HG03097 (cell line): ENCODE measurements around the gene TSHZ1.
"Not testable (repeated sequence)": the region's sequence is repeated elsewhere in the genome, so short reads cannot be mapped to it uniquely, and the experiment has no call there.

Experiments used
- ATAC-seq: cut with Tn5 transposase; IDR thresholded peaks from one replicate; pipeline ENCODE4 v1.9.1; 2021; ENCODE audit not compliant: unreplicated experiment, low FRiP score

TSHZ1 gene

DNA sequence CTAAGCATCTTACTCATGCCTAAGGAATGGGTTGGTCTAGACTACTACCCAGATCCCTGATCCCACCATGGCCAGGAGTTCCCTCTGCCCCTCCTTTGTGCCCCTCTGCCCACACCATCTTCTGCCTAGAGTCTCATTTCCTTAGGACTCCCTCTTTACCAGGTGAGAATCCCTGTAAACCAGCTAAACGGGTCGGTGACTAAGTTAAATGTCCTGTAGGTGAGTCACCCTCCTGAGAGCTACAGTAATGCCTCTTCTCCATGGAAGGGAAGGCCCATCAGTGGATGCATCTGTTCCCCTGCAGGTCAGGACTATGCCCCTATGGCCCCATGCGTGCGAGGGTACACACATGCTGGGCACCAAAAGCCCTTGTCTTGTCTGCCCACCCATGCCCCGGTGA, 27.1 kb upstream of the TSHZ1 start:
- ATAC-seq: no peak

DNA sequence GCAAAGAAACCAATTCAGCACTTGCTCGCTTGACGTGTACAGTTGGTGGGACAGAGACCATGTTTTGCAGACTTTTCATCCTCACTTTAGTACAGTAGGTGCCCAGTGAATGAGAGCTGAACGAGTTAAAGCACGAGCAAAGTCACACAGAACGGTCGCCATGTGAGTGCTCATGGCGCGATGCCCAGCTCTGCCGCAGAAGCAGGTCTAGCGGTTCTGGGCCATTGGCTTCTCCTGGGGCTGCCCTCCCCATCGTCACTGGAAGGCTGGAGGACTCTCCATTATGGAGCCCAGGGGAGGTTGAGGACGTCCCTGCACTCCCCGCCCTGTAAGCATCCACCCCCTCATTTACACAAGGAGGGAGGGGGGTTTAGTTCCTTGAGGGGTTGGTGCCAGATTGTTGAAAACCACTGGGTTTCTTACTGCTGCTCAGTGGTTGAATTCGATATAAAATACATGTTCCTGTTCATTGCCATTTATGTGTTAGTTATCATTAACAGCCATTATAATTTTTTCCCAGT, 26.6 kb upstream of the TSHZ1 start:
- no peak for ATAC-seq

DNA sequence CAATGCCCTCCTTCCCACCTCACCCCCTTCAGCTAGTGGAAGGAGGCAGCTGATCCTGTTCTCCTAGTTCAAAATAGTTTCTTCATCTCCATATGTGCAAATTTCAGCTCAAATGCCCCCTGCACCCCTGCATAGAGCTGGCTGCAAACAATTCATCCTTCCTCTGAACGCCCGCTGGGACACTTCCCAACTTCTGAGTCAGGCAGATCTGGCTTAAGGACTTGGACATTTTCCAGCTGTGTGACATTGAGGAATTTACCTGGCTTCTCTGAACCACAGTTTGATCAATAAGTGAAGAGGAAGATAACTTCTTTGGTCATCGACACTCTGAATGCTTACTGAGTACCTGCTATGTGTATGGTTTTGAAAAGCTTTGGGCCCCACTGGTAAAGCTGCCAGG, 25.1 kb upstream of the TSHZ1 start:
- ATAC-seq: no peak

DNA sequence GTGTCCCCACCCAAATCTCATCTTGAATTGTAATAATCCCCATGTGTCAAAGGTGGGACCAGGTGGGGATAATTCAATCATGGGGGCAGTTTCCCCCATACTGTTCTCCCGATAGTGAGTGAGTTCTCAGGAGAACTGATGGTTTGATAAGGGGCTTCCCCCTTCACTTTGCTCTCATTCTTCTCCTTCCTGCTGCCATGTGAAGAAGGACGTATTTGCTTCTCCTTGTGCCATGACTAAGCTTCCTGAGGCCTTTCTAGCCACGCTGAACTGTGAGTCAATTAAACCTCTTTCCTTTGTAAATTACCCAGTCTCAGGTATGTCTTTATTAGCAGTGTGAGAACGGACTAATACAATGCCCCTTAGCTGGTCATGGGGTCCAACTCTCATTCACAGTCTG, 22.9 kb upstream of the TSHZ1 start:
- ATAC-seq: not testable (repeated sequence)

DNA sequence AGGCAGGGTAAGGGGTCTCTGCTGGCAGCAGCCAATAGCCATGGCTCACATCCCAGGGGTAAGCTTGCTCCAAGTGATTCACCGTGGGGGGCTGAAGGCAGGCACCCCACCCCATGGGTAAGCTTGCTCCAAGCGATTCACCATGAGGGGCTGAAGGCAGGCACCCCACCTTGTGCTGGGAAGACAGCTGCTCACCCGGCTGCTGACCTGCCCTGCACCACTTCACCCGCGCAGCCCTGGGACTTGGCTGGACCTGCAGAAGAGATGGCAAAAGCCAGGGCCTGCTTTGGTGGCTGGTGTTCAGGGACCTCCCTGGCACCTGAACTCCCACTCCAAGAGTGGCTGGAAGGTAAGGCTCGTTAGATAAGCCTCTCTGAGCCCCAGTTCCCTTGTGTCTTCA, 20.9 kb upstream of the TSHZ1 start:
- ATAC-seq: no peak

DNA sequence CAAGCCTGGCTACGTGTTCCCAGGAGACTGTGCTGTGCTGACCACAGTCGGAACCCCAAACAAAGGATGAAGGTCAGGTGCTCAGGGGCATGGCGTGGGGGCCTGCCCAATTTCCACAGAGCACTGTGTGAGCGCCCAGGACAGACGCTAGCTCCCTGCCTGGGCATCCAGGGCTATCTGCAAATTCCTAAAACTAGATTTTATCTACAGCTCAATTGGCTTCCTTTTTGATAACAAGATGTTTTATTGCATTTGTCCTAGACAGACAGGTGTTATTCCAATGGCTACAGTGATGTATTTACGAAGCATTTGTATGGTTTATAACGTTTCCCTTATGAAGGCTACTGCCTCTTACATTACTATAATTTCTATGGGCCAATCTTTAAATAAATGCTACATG, 17.7 kb upstream of the TSHZ1 start:
- ATAC-seq: no peak

DNA sequence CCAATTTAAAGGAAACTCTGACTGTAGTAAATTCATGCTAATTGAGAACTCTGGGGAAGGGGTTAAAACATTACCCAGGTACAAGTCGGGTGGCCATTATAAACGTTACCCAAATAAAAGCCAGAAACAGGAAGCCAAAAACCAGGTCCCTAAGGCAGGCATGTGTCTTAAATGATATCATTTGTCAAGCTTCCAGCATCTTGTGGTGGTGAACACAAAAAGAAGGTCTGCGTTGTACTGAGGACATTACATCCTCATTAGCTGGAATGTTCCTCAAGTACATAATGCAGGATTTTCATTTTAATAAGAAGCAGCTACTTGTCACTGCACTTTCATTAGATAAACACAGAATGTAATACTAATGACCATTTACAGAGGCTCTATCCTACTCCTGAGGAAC, 12.6 kb upstream of the TSHZ1 start:
- no peak for ATAC-seq

DNA sequence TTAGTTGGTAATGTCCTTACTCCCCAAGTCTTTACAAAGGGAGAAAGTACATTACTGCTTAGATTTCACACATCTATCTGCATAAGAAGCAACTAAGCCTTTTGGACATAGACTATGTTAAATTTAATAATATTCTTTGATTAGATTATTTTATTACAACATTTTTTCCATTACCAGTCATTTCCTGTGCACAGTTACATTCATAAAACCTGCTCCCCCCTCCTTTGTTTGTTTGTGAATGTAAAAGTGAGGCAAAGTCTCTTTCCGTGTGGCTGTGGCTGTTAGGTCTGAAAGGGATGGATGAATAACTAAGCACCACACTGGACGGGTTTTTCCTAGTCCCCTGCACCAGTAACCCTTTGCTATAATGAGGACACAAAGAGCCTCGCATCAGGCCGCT, 11.3 kb upstream of the TSHZ1 start:
- no peak for ATAC-seq

DNA sequence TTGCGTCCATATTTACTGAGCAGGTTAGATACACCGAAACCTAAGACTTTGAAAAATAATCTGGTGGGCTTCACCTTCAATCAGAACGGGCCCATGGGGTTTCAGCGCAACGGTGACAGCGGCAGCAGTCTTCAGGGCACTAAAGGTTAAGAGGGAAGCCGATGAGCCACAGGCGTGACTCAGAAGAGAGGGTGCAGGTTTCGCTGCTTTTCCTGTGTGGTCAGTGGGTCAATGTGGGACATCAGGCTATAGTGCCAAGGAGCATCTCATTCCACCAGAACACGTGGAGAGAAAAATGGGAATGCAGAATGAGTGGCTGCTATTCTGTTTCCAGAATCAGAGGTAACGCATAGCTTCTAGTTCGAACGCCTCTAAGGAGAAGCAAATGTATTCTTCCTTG, 10.5 kb upstream of the TSHZ1 start:
- no peak for ATAC-seq

DNA sequence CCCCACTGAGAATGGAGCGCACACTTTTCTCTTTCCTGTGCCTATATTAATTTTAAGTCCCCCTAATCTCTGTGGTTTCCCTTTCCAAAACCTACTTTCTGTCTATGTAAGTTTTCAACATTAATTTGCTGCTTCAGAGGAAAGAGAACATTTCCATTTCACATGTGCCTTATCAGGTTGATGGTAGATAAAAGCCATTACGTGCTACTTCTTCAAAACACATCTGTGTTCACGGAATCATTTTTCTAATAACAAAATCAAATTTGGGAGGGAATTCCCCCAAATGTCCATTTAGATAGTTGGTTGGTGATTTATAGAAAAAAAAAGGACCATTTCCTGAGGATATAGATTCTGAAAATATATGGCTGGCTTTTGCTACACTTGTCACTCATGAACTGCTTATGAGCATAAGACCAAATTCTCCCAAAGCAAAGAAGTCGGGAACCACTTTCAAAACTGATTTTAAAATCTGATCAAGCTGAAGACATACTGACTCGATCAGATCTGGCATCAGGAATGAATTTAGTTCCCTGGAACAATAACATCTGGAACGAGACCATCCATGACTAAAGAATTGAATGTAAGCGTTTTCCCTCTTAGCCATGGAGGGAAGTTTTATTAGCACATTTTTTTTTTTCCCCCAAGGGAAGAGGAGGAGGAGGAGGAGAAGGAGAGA, 9.9 kb upstream of the TSHZ1 start:
- no peak for ATAC-seq

DNA sequence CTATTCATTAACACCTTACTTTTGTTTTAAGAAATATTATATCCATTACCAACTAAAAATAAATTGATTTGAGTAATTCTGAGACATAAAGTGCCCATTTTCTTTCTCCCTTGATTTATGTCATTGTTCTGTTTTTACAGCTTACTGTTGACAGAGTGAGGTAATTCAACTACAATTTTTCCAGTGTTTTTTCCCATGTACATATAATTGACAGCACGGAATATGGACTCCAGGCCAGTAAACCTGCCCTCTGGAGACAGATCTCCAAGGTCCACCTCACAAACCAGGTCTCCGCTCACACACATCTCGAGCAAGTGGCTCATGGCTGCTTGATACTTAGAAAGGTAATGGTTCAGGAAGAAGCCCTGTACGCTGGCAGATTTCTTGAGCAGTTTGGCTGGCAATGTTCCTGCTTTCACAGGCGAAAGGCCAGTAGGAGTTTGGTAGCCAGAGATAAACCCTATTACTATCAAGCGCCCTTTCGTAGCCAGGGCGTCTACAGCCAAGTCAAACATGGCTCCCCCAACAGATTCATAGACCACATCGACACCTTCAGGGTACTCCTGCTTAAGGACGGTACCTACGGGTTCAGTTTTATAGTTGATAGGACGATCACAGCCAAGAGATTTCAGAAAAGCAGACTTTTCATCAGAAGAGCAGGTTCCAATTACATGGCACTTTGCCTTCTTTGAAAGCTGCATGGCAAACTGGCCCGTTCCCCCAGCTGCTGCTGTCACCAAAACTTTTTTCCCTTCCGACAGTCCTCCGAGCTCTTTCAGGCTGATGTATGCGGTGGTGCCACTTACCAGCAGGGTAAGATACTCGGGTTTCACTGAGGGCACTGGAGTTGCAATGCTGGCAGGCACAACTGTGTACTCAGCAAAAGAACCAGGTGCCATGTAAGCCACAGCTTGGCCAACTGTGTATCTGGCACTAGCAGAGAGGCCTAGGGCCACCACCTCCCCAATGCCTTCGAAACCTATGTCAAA, 9.0 kb upstream of the TSHZ1 start:
- ATAC-seq: no peak

DNA sequence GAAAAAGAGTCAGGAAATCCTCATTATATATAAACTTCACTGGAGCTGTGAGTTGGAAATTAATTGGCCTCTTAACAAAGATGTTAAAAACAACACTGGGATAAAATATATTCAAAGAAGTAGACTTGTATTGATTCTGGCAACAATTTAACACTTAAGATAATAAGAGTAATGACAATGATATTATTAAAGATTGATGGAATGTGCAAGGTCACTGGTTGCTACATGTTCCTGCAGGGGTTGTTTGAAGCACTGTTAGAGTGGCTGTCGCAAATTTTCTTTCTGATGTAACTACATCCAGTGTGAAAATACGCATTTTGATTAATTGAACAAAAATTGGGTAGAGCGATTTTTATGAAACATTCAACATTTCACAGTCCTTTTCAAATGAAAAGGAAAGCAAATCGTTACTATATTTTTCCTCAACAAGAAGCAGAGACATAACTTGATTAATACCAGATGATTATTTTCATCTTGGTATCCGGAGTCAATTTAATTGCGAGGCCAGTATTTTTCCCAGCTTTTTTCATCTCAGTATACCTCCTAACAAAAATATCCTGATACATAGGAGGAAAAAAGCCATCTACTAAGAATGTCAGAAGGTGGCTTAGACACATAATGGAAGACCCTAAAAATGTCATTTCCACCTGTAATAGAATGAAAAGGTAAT, 7.8 kb upstream of the TSHZ1 start:
- no peak for ATAC-seq

DNA sequence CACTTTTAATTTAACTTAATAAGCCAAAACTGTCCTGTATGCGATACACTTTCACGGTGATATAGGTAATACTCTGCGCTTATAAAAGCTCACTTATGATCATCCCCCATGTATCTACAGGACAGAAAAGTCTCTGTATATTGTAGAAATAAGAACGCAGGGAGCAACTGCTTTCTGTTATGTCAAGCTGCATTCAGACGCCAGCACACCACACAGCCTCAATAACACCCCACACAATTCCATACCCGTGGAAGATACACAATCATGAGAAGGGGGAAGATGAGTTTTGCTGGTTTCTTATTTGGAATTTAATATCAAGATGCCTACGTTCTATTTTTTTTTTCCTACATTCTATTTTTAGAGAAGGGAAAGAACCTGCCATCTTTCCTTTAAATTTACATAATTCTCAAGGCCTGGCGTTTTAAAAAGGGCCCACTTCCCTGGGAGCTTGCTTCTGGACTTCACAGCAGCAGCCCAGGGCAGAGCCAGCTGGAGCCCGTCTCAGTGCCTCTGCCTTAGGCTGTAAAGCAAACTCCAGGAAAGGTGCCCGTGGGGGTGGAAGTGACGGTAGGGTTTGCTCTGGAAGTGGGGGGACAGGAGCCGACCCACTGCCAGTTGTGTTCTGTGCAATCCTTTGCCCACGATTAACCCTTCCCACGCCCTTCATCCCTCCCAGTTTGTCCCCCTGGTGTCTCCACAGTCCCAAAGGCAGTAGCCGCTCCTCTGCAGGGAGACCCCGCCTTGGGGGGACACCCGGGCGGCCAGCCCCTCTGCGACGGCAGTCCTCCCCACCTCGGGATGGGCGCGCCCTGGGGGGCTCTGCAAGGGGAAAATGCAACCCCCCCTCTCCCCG, 7.0 kb upstream of the TSHZ1 start:
- no peak for ATAC-seq

DNA sequence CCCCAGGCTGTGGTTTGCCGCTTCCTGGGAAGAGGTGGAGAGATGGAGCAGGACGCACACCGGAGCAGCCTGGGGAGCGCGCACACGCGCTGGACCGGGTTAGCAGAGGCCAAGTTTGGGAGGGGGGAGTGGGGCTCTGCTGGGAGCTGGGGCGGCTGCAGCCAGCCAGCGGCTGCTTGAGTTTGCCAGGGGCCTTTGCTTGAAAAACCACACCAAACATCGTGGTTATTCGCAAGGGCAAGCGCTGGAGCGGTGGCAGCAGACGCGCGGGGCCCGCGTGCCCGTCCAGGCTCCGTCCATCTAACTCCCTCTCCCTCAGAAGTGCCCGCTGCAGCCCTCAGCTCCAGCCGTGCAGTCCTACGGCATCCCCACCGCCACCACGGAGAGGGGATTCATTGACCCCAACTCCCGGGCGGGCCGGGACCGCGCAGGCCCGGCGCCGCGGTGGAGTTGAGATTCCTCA, 6.3 kb upstream of the TSHZ1 start:
- no peak for ATAC-seq

DNA sequence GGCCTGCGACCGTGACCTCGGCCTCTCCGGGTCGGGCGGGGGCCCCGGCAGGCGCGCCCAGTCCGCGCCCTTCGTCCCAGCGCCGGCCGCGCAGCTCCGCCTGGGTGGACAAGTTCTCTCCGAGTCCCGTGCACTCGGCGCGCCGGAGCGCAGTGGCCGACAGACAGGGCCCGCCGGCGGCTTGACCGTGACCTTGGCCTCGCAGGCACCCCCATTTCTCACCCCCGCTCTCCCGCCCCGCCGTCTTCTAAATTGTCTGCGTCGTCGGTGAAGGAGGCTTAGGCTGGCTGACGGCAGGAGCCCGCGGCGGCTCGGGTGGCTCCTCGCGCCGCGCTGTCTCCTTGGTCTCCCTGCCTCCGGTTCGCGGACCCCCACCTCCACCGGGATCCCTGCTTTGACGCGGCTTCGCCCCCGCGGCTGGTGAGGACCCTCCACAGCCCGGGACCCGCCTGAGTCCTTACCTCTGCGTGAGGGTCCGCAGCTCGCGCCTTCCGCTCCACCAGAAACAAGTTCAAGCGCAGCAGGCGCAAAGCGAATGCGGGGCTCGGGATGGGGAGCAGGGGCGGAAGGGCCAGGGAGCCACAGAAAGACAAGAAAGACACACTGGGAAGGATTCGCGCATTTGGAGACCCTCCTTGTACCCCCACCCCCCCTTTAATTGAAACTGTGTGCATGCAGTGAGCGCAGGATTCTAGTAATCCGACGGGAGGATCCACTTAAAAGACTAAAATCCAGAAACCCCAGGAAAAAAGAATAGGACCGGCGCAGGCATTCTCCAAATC, 5.7 kb upstream of the TSHZ1 start:
- ATAC-seq: no peak

DNA sequence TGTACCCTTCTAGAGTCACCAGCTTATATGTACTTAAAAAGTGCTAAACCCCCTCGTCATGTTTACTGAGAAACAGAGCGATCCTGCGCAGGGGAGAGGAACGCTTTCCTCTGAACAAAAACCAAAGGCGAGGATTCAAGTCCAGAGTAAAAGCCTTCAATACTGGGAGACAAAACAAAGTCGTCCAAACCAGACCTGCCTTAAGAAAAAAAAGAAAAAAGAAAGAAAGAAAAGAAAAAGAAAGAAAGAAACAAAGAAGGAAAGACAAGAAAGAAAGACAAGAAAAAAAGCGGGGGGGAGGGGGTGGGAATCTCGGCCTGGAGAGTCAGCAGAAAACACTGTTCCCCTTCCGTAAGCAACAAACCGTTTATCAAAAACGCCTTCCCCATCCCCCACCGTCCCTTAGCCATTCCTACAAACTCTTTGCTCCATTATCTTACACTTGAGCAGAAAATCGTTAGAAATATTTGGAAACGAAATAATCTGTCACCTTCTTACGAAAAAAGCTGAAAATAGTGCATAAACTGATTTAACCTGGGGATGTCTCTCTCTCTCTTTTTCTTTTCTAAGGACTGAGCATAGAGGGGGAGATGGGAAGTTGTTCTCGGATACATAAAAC, 5.0 kb upstream of the TSHZ1 start:
- no peak for ATAC-seq

DNA sequence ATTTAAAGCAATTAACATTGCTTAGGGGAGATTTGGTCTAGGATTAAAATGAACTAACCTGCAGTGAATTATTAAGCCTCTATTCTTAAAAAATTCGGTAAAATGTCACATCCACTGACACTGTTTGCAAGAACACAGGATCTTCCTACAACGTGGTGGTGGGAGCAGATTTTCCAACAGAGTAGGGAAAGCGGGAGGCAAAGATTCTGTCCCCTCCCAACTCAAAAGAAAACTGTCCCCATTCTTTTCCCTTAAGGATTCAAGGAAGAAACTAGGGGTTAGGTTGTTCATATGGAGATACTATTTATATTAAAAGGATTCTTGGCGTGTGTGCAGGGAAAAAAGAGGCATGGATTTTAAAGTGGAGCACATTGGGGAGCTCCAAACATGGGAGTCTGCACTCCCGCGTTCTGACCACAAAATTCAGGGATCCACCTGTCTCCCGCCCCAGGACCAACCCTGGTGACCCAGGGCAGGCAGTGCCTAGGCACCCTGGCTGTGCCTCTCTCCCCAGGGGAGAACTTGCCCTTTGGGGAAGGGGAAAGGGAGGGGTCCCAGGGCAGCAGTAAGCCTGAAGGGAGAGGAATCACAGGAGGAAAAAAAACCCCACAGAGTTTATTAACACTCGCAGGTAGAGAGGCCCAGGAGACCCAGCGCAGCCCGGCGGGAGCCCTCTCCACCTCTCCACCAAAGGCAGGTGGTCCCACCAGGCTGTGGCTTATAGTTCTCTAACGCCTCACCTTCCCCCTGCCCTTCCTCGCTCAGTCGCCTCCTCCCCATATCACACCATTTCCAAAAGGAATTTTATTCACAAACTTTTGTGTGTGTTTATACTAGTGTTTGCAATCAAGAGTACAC, 3.9 kb upstream of the TSHZ1 start:
- ATAC-seq: no peak
